Trophoblast cell (in vitro differentiated cells and primary cell): ENCODE data around the gene GRIK5.

Source experiments
- DNase-seq, 2 donors: peaks; one replicate each; pipeline ENCODE4 v3.0.0-alpha.2; 2016
- H2AFZ ChIP-seq: 2 replicates; pipeline ENCODE4 v1.6.1; 2013; ENCODE audit warnings: low read length, moderate library complexity, mild to moderate bottlenecking; ENCODE audit not compliant: insufficient read depth, poor library complexity
- H2AK5ac ChIP-seq: 2 replicates; pipeline ENCODE4 v1.6.1; 2013; ENCODE audit warnings: mild to moderate bottlenecking, low read length
- H2BK120ac ChIP-seq: 2 replicates; pipeline ENCODE4 v1.6.1; 2013; ENCODE audit warnings: low read length, mild to moderate bottlenecking, moderate library complexity; ENCODE audit not compliant: insufficient read depth, poor library complexity
- H2BK12ac ChIP-seq: 2 replicates; pipeline ENCODE4 v1.6.1; 2013; ENCODE audit warnings: mild to moderate bottlenecking, low read length, moderate library complexity
- H2BK5ac ChIP-seq: 2 replicates; pipeline ENCODE4 v1.6.1; 2013; ENCODE audit warnings: low read length, low read depth, moderate library complexity, mild to moderate bottlenecking; ENCODE audit not compliant: poor library complexity
- H3K14ac ChIP-seq: 2 replicates; pipeline ENCODE4 v1.6.1; 2013; ENCODE audit warnings: mild to moderate bottlenecking, low read length
- H3K18ac ChIP-seq: 2 replicates; pipeline ENCODE4 v1.6.1; 2013; ENCODE audit warnings: mild to moderate bottlenecking, low read length
- H3K23ac ChIP-seq: 2 replicates; pipeline ENCODE4 v1.6.1; 2013; ENCODE audit warnings: low read length
- H3K27ac ChIP-seq: 2 replicates; pipeline ENCODE4 v1.5.1; 2013; ENCODE audit warnings: low read depth, mild to moderate bottlenecking, inconsistent platforms, low read length, moderate library complexity
- H3K27me3 ChIP-seq: 2 replicates; pipeline ENCODE4 v1.6.1; 2013; ENCODE audit warnings: inconsistent platforms, mild to moderate bottlenecking, low read length, moderate library complexity; ENCODE audit not compliant: insufficient read depth
- H3K36me3 ChIP-seq, 2 experiments: 1 replicate in 1 of 2; 2 replicates in 1 of 2; pipeline ENCODE4 v1.6.1; 2013; ENCODE audit warnings: low read length in 2 of 2, mild to moderate bottlenecking in 2 of 2, moderate library complexity in 1 of 2; ENCODE audit not compliant: insufficient read depth in 2 of 2, control insufficient read depth in 1 of 2
- H3K4ac ChIP-seq: 2 replicates; pipeline ENCODE4 v1.6.1; 2013; ENCODE audit warnings: low read depth, mild to moderate bottlenecking, low read length, moderate library complexity
- H3K4me1 ChIP-seq, 2 experiments: 1 replicate in 1 of 2; 2 replicates in 1 of 2; pipeline ENCODE4 v1.6.1; 2013; ENCODE audit warnings: low read length in 2 of 2, mild to moderate bottlenecking in 2 of 2, moderate library complexity in 1 of 2; ENCODE audit not compliant: insufficient read depth in 2 of 2, control insufficient read depth in 1 of 2
- H3K4me2 ChIP-seq: 2 replicates; pipeline ENCODE4 v1.6.1; 2013; ENCODE audit warnings: inconsistent platforms, mild to moderate bottlenecking, low read length, moderate library complexity
- H3K4me3 ChIP-seq: 2 replicates; pipeline ENCODE4 v1.5.1; 2013; ENCODE audit warnings: mild to moderate bottlenecking, low read depth, low read length, inconsistent platforms
- H3K79me1 ChIP-seq: one replicate; pipeline ENCODE4 v1.6.1; 2013; ENCODE audit warnings: low read length
- H3K79me2 ChIP-seq: 2 replicates; pipeline ENCODE4 v1.6.1; 2013; ENCODE audit warnings: low read length, mild to moderate bottlenecking; ENCODE audit not compliant: control insufficient read depth, insufficient read depth, poor library complexity
- H3K9ac ChIP-seq: 2 replicates; pipeline ENCODE4 v1.6.1; 2013; ENCODE audit warnings: mild to moderate bottlenecking, low read length
- H3K9me3 ChIP-seq: 2 replicates; pipeline ENCODE4 v1.6.1; 2013; ENCODE audit warnings: low read depth, mild to moderate bottlenecking, control low read depth, inconsistent platforms, low read length; ENCODE audit not compliant: insufficient read depth
- H4K12ac ChIP-seq: 2 replicates; pipeline ENCODE4 v1.6.1; 2013; ENCODE audit warnings: low read depth, mild to moderate bottlenecking, low read length, moderate library complexity
- H4K8ac ChIP-seq: 2 replicates; pipeline ENCODE4 v1.6.1; 2013; ENCODE audit warnings: low read depth, mild to moderate bottlenecking, low read length, moderate library complexity
- H4K91ac ChIP-seq: one replicate; pipeline ENCODE4 v1.6.1; 2013; ENCODE audit warnings: low read depth, mild to moderate bottlenecking, low read length, moderate library complexity
- WGBS: extraction: QIAGEN DNeasy Blood & Tissue Kit; methylation state at CpG from one replicate; pipeline ENCODE4 v1.1.7; 2013; ENCODE audit warnings: missing lambda C conversion rate; ENCODE audit not compliant: insufficient read length, insufficient coverage; ENCODE audit errors: extremely low coverage; 5-methylcytosine and 5-hydroxymethylcytosine counted together

Gene GRIK5

GRCh38 chr19:41960973-41961372, 109.0 kb downstream of the GRIK5 start:
- H3K4ac ChIP-seq = no peak overlapping the region
- no peak overlapping the region for H3K27ac ChIP-seq
- H3K9me3 ChIP-seq = no peaks in the 10 kb centered on the region
- peaks cover 5% of the 10 kb centered on the region for H3K79me2 ChIP-seq
- no peak overlapping the region for H2BK12ac ChIP-seq
- WGBS = no CpG with 5 or more reads among the region's 5 CpGs
- DNase-seq = no peak
- H3K27me3 ChIP-seq = no peaks in the 10 kb centered on the region
- no peak overlapping the region for H2AK5ac ChIP-seq
- H3K18ac ChIP-seq = no peak overlapping the region
- H3K79me1 ChIP-seq = peaks cover 8% of the 10 kb centered on the region
- H2AFZ ChIP-seq = no peak overlapping the region
- H2BK120ac ChIP-seq = no peak overlapping the region
- peaks cover 8 to 11% of the 10 kb centered on the region in 2 experiments for H3K36me3 ChIP-seq
- no peak overlapping the region for H2BK5ac ChIP-seq
- peaks cover 6 to 12% of the 10 kb centered on the region in 2 experiments for H3K4me1 ChIP-seq
- H3K4me3 ChIP-seq = no peak overlapping the region
- H3K4me2 ChIP-seq = no peak overlapping the region
- no peak overlapping the region for H3K9ac ChIP-seq
- H3K14ac ChIP-seq = no peak overlapping the region
- H3K23ac ChIP-seq = no peak overlapping the region
- no peak overlapping the region for H4K8ac ChIP-seq
- no peak overlapping the region for H4K91ac ChIP-seq
- no peak overlapping the region for H4K12ac ChIP-seq

GRCh38 chr19:41959056-41960053, 110.7 kb downstream of the GRIK5 start, which contains the start of gene RABAC1:
TSS of gene RABAC1 (minus strand) at chr19:41959321. CDS start at chr19:41959292, 29 bp downstream.
- peaks cover 5% of the 10 kb centered on the region for H3K79me2 ChIP-seq
- peak within 1 kb of the TSS; percentile 89 for H3K18ac ChIP-seq
- H3K27me3 ChIP-seq = no peaks in the 10 kb centered on the region
- peak within 1 kb of the TSS; percentile 23 for H2BK12ac ChIP-seq
- peak within 1 kb of the TSS; percentile 90 for H2AFZ ChIP-seq
- peak within 1 kb of the TSS; percentile 67 for H2BK120ac ChIP-seq
- H3K36me3 ChIP-seq = peaks cover 10 to 15% of the 10 kb centered on the region in 2 experiments
- H3K4me2 ChIP-seq = peak within 1 kb of the TSS; percentile 88
- H2AK5ac ChIP-seq = peak within 1 kb of the TSS; percentile 89
- H3K9ac ChIP-seq = peak within 1 kb of the TSS; percentile 85
- H2BK5ac ChIP-seq = peak within 1 kb of the TSS; percentile 70
- H3K23ac ChIP-seq = no peak within 1 kb of the TSS
- H3K4me3 ChIP-seq = peak within 1 kb of the TSS; percentile 82
- H4K12ac ChIP-seq = peak within 1 kb of the TSS; percentile 92
- H3K14ac ChIP-seq = peak within 1 kb of the TSS; percentile 91
- H3K4ac ChIP-seq = peak within 1 kb of the TSS; percentile 84
- peak within 1 kb of the TSS; percentile 62 for H3K27ac ChIP-seq
- peak within 1 kb of the TSS; percentile 85 for H4K91ac ChIP-seq
- peak; percentile 95 to 96 for DNase-seq
- peaks cover 6 to 12% of the 10 kb centered on the region in 2 experiments for H3K4me1 ChIP-seq
- H4K8ac ChIP-seq = peak within 1 kb of the TSS; percentile 94
- H3K79me1 ChIP-seq = peaks cover 8% of the 10 kb centered on the region
- no peaks in the 10 kb centered on the region for H3K9me3 ChIP-seq
- WGBS = no CpG with 5 or more reads among the region's 46 CpGs

- peak overlapping the region; percentile 89 for H2AK5ac ChIP-seq
- peaks cover 8% of the 10 kb centered on the region for H3K79me1 ChIP-seq
- peak overlapping the region; percentile 70 for H2BK5ac ChIP-seq
- H4K8ac ChIP-seq = peak overlapping the region; percentile 92
- peak overlapping the region; percentile 91 for H3K14ac ChIP-seq
- H4K91ac ChIP-seq = peak overlapping the region; percentile 85
- peak overlapping the region; percentile 62 for H3K27ac ChIP-seq
- peak overlapping the region; percentile 90 for H2AFZ ChIP-seq
- no CpG with 5 or more reads among the region's 43 CpGs for WGBS
- peak overlapping the region; percentile 82 for H3K4me3 ChIP-seq
- H3K4me2 ChIP-seq = peak overlapping the region; percentile 88
- H3K18ac ChIP-seq = peak overlapping the region; percentile 89
- DNase-seq = peak; percentile 86 to 87
- peak overlapping the region; percentile 23 for H2BK12ac ChIP-seq
- H3K79me2 ChIP-seq = peaks cover 5% of the 10 kb centered on the region
- H3K36me3 ChIP-seq = peaks cover 10 to 15% of the 10 kb centered on the region in 2 experiments
- H3K23ac ChIP-seq = no peak overlapping the region
- H4K12ac ChIP-seq = peak overlapping the region; percentile 92
- H3K27me3 ChIP-seq = no peaks in the 10 kb centered on the region
- peak overlapping the region; percentile 84 for H3K4ac ChIP-seq
- H3K4me1 ChIP-seq = peaks cover 6 to 12% of the 10 kb centered on the region in 2 experiments
- H3K9me3 ChIP-seq = no peaks in the 10 kb centered on the region
- H3K9ac ChIP-seq = peak overlapping the region; percentile 85
- H2BK120ac ChIP-seq = peak overlapping the region; percentile 67
These were observed 111.5 kb downstream of the GRIK5 start for GRCh38 chr19:41958367-41959055.

GRCh38 chr19:41957838-41958366, 112.1 kb downstream of the GRIK5 start:
- Histone ChIP-seq H3K4ac (no peak overlapping the region), H4K12ac (no peak overlapping the region), H2AK5ac (no peak overlapping the region), H3K27me3 (no peaks in the 10 kb centered on the region), H4K8ac (peak overlapping the region; percentile 13), H2AFZ (no peak overlapping the region), H3K79me1 (peaks cover 8% of the 10 kb centered on the region), H3K23ac (no peak overlapping the region), H3K27ac (no peak overlapping the region), H3K79me2 (peaks cover 5% of the 10 kb centered on the region), H3K4me3 (no peak overlapping the region), H3K9ac (no peak overlapping the region), H3K14ac (no peak overlapping the region), H2BK5ac (no peak overlapping the region), H3K9me3 (no peaks in the 10 kb centered on the region), H2BK120ac (no peak overlapping the region), H2BK12ac (no peak overlapping the region), H4K91ac (no peak overlapping the region), H3K18ac (no peak overlapping the region), H3K4me2 (peak overlapping the region; percentile 88), H3K4me1 (peaks cover 6 to 12% of the 10 kb centered on the region in 2 experiments), H3K36me3 (peaks cover 10 to 15% of the 10 kb centered on the region in 2 experiments)
- WGBS = no CpG with 5 or more reads among the region's 10 CpGs
- peak; percentile 79 to 87 for DNase-seq
